SK-N-DZ (cell line): ENCODE data around the gene RNF166.

ENCODE experiments used
- DNase-seq: peaks from one replicate; pipeline ENCODE4 v3.0.0-alpha.2; 2015; ENCODE audit warnings: low spot score

The RNF166 gene

DNA sequence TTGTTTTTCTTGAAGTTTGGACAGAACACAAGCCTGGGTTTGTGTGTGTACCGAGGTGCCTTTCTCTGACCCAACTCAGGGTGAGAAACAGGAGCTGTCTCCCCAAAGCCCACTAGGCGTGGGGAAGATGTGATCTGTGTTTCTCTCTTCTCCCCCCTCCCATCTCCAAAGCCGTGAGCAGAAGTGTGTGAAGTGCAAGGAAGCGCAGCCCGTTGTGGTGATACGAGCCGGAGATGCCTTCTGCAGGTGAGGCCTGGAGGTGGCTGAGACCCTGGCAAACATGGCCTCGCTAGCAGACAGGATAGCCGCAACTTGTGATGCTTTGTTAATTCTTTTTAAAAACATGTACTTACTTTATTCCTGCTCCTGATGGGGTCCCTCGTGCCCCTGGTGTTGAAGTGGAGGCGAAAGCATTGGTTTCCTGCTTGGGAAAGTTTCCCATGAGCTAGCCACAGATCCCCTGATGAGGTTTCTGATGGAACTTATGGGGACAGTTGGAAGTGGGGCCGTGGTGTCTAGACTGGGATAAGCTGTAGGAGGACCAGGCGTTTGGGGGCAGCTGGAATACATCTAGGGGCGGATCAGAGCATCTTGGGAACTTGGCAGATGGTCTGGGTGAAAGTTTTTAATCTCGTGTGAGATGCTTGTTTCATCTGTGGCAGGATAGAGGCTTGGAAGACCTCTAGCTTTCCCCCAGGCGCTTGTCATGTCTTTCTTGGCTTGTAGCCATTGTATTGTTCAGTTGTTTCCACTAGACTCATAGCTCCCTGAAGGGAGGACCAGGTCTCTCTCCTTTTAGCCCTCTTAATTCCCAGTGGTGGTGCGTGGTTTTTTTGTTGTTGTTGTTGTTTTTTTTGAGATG is 988 bp upstream of the RNF166 start:
- no peak for DNase-seq

DNA sequence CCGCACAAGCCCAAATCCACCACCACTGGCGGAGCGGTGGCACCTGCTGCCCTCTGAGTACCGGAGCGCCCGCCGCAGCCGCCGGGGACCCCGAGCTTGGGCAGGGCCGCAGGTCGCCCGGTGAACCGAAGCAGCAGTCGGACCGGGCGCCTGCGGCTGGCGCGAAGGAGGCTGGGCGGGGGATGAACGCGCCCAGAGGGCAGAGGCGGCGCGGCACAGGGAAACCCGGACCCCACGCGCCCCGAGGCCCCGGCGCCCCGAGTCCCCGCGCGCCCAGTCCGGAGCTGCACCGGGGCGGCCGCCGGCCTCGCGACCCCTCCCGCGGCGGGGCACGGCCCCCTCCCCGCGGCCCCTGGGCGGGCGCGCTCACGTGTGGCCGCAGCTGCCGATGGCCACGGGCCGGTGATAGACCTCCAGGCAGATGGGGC is 393 bp downstream of the RNF166 start:
- DNase-seq, result no peak

- DNase-seq, result no peak
Observed at GRCh38 chr16:88705076-88705684, 1.0 kb downstream of the RNF166 start.

GRCh38 chr16:88703486-88704309 is 2.5 kb downstream of the RNF166 start:
- DNase-seq, result no peak

GRCh38 chr16:88702371-88703210 is 3.6 kb downstream of the RNF166 start:
- no peak for DNase-seq

DNA sequence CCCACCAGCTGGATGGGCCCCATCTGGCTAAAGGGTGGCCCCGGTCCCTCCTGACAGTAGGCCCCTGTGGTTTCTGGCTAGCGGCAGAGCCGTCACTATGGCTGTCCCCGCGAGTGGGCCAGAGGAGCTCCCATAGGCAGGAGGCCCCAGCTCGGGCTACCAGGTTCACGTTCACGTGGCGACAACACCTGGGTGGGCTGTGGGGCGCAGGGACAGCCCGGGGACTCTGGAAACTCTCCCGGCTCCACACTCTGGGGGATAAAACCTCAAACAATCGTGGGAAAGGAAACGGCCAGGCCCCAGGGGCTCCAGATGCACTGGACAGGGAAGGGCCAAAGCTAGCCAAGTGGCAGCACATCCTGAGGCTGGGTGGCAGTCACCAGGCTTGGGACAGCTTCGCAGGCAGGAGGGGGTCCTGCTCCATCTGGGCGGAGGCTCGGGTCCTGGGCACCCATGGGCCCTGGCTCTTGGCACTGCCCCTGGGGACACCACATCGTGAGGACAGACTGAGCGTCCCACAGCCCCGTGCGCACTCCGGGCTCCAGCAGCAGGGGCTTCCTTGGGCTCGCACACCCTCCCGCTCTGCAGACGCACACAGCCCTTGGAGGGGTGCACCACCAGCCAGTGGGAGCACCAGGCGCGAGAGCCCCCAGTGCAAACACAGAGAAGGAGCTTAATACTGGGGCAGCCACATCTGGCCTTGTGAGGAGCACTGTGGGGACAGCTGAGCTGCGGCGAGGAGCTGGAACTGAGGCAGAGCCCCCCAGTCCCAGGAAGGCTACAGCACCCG is 4.4 kb downstream of the RNF166 start:
- no peak for DNase-seq

GRCh38 chr16:88700636-88701482 is 5.3 kb downstream of the RNF166 start:
- DNase-seq, result no peak

DNA sequence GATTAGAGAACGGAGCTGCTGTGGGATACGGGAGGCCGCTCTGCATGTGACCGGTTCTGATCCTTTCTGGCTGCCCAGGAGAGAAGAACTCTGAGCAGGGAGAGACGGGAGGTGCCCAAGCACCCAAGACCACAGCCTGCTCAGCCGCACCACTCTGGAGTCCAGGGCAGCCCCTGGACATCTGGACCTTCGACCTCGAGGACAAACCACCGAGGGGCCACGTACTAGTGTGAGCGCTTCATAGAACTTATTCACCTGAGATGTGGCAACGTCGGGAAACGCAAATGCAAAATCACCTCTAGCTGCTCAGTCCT is 5.9 kb downstream of the RNF166 start:
- no peak for DNase-seq

GRCh38 chr16:88699180-88699579 is 7.0 kb downstream of the RNF166 start:
- no peak for DNase-seq

GRCh38 chr16:88698646-88699045 is 7.6 kb downstream of the RNF166 start:
- no peak for DNase-seq

DNA sequence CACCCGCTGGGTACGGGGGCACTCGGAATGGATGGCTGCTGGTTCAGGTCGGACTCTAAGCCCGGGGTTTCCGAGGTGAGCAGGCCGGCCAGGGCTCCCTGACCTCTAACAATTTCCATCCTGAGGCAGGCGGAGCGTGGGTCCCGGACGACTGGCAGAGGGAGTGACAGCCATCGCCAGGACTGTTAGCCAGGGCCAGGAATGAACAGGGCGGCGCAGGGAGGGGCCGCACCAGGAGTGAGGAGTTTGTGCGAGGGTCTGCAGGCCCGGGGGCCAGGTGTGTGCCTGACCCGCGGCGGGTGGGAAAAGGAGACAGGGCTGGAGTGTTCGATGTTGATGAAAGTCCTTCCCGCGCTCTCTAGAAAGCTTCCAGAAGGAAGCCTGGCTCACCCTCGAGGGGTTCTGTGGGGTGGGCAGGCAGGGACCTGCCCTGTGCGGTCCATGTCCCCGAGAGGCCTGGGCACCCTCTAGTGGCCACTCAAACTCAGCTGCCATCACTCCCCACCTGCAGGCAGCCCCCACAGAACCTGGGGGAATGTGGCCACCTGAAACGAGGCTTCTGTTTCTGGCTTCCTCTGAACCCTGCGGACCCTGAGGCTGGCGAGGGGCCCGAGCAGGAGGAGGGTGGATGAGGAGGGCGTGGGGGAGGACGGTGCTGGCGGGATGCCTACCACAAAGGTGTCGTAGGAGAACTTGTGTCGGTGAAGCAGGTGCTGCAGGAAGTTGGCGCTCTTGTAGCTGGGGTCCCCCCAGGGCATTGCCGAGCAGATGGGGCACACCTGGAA is 8.2 kb downstream of the RNF166 start:
- DNase-seq, result no peak

GRCh38 chr16:88697116-88697830 is 8.9 kb downstream of the RNF166 start:
- DNase-seq, result no peak

- no peak for DNase-seq
Observed at GRCh38 chr16:88696441-88696840, 9.8 kb downstream of the RNF166 start.

GRCh38 chr16:88695753-88696152 is 10.5 kb downstream of the RNF166 start:
- DNase-seq, result no peak

GRCh38 chr16:88695218-88695617 is 11.0 kb downstream of the RNF166 start:
- no peak for DNase-seq

- no peak for DNase-seq
Observed at GRCh38 chr16:88694221-88695087, 11.8 kb downstream of the RNF166 start.
